IgD-negative memory B cell (primary cell): ENCODE data around the gene CRHR1. TPM values are rescaled to one million over a fixed set of nuclear protein-coding genes. Genes with fewer than 3 reads are reported as not detected.
A peak's percentile ranks its signal among the peaks of the same experiment; 100 is the strongest.

Experiments
- H3K27ac Mint-ChIP-seq, 3 donors: one replicate each; pipeline ENCODE4 v1.8.0; 2020 to 2022; ENCODE audit warnings: mild to moderate bottlenecking in 3 of 3, mixed read lengths in 3 of 3, moderate library complexity in 1 of 3
- H3K27me3 Mint-ChIP-seq: one replicate; pipeline ENCODE4 v1.8.0; 2021; ENCODE audit warnings: mixed read lengths
- H3K36me3 Mint-ChIP-seq: one replicate; pipeline ENCODE4 v1.8.0; 2020; ENCODE audit warnings: mild to moderate bottlenecking, mixed read lengths
- H3K4me1 Mint-ChIP-seq, 3 donors: one replicate each; pipeline ENCODE4 v1.8.0; 2020 to 2022; ENCODE audit warnings: mixed read lengths in 3 of 3, mild to moderate bottlenecking in 1 of 3
- H3K4me3 Mint-ChIP-seq, 4 donors: one replicate each; pipeline ENCODE4 v1.8.0; 2020 to 2022; ENCODE audit warnings: mild to moderate bottlenecking in 4 of 4, mixed read lengths in 4 of 4, moderate library complexity in 3 of 4
- H3K9me3 Mint-ChIP-seq, 3 donors: one replicate each; pipeline ENCODE4 v1.8.0; 2020 to 2021; ENCODE audit warnings: mixed read lengths in 3 of 3, mild to moderate bottlenecking in 1 of 3
- polyA plus RNA-seq: library from polyadenylated mRNA; unstranded; fragments of 300-500 nt; fragmentation: Illumina TruSeq; gene quantifications from one replicate; pipeline ENCODE4 v1.2.3, GENCODE V29; 2021

Gene CRHR1
- polyA plus RNA-seq, 1 donor from 2014 or later: not detected

DNA sequence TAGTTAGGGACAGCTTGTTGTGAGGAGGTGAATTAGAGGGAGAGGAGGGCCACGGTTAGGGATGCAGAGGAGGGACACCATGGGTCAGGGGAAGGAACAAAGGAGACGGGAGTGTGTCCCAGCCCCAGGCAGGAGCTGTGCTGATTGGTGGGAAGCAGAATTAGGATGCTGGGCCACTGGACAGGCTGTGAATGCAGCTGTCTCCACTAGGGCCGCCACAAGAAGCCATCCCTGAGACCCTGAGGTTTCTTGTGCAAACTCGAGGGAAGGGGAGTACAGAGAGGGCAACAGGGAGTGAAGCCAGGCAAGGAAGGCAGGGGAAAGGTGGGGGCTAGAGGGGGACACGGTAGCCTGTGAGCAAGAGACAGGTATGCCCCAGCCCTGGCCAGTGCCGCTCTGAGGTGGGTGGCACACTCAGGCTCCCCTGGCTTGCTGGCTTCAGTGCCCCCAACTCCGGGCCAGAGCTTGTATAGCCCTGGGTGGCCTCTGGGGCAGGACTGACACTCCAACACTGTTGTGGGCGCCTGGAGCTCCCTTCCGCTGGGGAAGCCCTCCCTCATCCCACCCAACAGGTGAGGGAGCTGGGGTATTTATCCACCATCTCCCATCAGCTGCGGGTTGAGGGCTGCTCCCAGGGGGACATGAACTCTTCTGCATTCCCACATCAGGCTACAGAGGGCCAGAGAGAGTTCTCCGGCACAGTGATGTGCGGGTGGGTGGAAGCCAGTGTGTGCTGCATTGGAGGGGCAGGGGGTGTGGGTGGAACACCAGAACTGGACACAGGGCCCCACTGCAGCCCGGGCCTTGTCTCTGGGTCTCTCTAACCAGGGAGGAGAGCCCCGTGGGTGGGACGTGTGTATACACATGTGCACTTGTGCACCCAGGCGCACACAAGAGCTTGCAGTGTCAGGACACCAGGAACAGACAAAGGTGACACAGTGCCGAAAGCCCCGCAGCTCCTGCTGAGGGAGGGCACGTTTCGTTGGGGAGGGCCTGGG lies 52.2 kb downstream of the CRHR1 start:
- no peaks in the 10 kb centered on the region for H3K9me3 Mint-ChIP-seq

DNA sequence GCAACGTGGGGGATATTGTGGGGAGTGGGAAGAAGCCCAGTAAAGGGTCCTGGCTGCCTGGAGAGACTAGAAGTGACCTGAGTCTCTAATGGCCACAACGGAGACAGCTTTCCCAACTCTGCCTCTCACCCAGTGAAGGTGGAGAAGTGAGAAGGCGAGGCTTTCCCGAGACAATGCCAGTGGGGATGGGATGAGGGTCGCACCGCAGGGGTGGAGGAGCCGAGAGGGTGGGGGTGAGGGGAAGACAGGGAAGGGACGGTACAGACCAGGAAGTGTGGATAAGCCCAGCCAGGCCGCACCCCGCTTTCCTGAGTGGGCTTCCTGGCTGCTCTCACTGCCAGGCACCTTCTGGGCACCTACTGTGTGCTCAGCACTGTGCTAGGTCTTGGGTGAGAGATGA lies 53.1 kb downstream of the CRHR1 start:
- Mint-ChIP-seq H3K4me1 (no peaks in the 10 kb centered on the region), H3K27me3 (peaks cover 5% of the 10 kb centered on the region), H3K27ac (no peak overlapping the region), H3K9me3 (no peaks in the 10 kb centered on the region), H3K4me3 (no peak overlapping the region), H3K36me3 (no peaks in the 10 kb centered on the region)

More for the DNA sequence above, 52.2 kb downstream of the CRHR1 start:
- H3K27ac Mint-ChIP-seq: no peak overlapping the region
- no peaks in the 10 kb centered on the region for H3K4me1 Mint-ChIP-seq
- H3K36me3 Mint-ChIP-seq: no peaks in the 10 kb centered on the region
- peaks cover 9% of the 10 kb centered on the region for H3K27me3 Mint-ChIP-seq
- H3K4me3 Mint-ChIP-seq: no peak overlapping the region

DNA sequence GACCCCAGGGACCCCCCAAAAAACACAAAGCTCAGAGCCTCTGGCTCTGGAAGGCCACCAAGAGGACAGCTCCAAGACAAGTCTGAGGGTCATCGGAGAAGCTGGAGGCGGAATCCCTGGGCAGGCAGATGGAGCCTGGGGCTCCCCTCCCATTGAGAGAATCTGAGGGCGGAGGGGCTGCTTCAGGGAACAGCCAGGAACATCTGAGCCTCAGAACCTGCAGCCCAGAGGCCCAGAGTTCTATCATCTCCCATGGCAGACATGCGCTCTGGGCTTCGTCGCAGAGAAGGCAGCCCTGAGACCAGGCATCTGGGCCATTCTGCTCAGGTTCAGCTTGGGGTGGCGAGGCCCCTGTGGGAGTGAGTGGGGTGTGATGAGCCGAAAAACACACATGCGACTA lies 53.5 kb downstream of the CRHR1 start:
- no peak overlapping the region for H3K4me3 Mint-ChIP-seq
- peaks cover 3% of the 10 kb centered on the region for H3K27me3 Mint-ChIP-seq
- no peaks in the 10 kb centered on the region for H3K36me3 Mint-ChIP-seq
- no peak overlapping the region for H3K27ac Mint-ChIP-seq
- no peaks in the 10 kb centered on the region for H3K4me1 Mint-ChIP-seq
- H3K9me3 Mint-ChIP-seq: no peaks in the 10 kb centered on the region

DNA sequence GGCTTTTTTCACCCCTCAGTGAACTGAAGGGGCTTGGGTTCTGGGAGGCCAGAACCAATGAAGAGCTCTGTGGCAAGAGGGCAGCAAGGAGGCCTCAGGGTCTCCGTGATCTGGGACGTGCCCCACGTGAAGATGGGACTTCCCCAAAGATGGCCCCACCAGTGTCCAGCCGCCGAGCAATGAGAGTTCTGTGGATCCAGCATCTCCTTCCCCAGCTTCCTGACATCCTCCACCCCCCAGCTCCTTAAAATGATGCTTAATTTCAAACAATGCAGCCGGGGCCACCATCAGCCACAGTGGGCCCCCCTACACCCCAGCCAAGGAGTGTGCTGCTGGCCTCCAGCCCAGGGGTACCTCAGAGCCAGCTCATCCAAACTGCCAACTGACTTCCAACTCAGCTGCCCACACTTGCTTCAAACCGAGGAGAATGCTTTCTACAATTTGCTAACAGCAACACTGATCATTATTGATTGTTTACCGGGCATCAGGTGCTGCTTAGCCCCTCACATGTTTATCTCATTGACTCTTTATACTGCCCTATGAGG lies 54.7 kb downstream of the CRHR1 start:
- Mint-ChIP-seq H3K36me3 (no peaks in the 10 kb centered on the region), H3K4me1 (no peaks in the 10 kb centered on the region), H3K4me3 (no peak overlapping the region), H3K27ac (no peak overlapping the region), H3K9me3 (no peaks in the 10 kb centered on the region), H3K27me3 (peaks cover 3% of the 10 kb centered on the region)

DNA sequence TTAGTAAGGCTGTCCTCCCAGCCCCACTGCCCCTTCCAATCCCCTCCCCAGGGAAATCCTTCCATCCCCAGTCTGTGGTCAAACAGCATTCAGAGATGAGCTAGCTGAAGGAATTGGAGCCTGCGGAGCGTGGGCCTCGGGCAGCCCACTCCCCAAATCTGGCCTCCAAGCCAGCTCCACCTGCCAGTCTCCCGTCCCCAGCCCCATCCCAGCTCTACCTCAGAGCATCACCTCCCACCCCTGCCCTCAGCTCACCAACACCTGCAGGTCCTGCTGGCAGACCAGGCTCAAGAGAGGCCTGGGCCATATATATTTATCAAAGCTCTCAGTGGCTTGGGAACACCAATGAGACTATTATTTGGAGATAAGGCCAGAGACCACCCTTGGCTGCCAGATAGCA lies 55.3 kb downstream of the CRHR1 start:
- no peaks in the 10 kb centered on the region for H3K4me1 Mint-ChIP-seq
- no peaks in the 10 kb centered on the region for H3K36me3 Mint-ChIP-seq
- H3K9me3 Mint-ChIP-seq: no peaks in the 10 kb centered on the region
- no peak overlapping the region for H3K4me3 Mint-ChIP-seq
- peaks cover 3% of the 10 kb centered on the region for H3K27me3 Mint-ChIP-seq
- H3K27ac Mint-ChIP-seq: no peak overlapping the region

DNA sequence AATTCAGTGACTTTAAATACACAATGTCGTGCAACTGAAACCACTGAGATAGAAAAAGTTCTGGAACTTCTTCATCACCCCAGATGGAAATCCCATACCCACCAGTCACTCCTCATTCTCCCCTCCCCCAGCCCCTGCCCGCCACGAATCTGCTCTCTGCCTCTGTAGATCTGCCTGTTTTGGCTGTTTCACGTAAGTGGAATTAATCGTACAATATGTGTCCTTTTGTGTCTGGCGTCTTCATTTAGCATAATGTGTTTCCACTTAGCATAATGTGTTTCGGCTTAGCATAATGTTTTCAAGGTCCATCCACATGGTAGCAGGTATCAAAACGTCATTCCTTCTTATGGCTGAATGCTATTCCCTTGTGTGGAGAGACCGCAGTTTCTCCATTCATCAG lies 57.1 kb downstream of the CRHR1 start:
- no peak overlapping the region for H3K27ac Mint-ChIP-seq
- H3K9me3 Mint-ChIP-seq: no peaks in the 10 kb centered on the region
- H3K27me3 Mint-ChIP-seq: peaks cover 3% of the 10 kb centered on the region
- no peaks in the 10 kb centered on the region for H3K4me1 Mint-ChIP-seq
- H3K4me3 Mint-ChIP-seq: no peak overlapping the region
- H3K36me3 Mint-ChIP-seq: no peaks in the 10 kb centered on the region

DNA sequence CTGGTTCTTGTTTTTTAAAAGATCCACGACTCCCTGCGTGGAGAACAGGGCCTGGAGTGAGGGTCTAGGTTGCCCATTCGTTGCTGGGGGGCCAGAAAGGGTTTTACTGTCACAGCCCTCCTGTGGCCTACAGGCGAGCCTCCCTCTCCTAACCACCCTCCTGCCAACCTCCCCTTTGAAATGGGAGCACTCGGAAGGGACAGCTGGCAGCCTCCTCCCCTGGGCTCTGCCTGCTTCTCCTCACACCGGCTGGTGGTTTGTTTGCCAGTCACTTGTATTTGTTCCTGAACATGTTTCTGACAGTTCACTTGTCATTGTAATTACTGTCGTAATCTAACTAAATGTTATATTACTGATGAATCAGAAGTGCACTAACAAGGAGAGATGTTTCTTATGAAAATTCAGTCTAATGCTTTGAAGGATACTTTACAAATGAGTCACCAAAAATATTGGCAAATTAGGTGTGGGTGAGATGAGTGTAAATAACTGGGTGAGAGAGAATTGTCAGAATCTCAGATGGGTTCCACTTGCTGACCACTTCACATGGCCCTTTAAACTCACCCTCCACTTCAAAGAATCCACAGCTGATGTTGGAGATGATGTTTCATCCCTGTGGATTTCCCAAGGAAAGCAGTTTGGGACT lies 57.9 kb downstream of the CRHR1 start:
- Mint-ChIP-seq H3K9me3 (no peaks in the 10 kb centered on the region), H3K27me3 (peaks cover 3% of the 10 kb centered on the region), H3K27ac (no peak overlapping the region), H3K4me1 (no peaks in the 10 kb centered on the region), H3K36me3 (no peaks in the 10 kb centered on the region), H3K4me3 (no peak overlapping the region)

DNA sequence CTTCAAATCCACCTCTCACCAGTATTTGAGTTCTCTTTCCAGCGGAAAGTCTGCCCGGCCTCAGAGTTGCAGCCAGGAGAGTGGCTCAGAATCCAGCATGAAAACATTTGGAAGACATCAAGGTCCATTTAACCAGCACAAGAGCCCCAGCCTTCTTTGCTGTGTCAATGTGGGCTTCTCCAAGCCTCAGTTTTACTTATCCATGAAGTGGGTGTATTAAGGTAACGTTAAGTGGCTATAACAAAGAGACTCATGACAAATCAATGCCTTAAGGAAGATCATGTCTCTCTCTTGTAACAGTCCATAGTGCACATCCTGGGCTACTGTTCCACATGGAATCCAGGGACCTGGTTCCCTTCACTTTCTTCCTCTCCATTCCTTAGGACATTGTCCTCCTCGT lies 59.6 kb downstream of the CRHR1 start:
- Mint-ChIP-seq H3K36me3 (no peaks in the 10 kb centered on the region), H3K27me3 (peaks cover 5% of the 10 kb centered on the region), H3K4me1 (peaks cover 0 to 1% (median 1%) of the 10 kb centered on the region in 3 donors), H3K27ac (no peak overlapping the region), H3K9me3 (no peaks in the 10 kb centered on the region), H3K4me3 (no peak overlapping the region)

DNA sequence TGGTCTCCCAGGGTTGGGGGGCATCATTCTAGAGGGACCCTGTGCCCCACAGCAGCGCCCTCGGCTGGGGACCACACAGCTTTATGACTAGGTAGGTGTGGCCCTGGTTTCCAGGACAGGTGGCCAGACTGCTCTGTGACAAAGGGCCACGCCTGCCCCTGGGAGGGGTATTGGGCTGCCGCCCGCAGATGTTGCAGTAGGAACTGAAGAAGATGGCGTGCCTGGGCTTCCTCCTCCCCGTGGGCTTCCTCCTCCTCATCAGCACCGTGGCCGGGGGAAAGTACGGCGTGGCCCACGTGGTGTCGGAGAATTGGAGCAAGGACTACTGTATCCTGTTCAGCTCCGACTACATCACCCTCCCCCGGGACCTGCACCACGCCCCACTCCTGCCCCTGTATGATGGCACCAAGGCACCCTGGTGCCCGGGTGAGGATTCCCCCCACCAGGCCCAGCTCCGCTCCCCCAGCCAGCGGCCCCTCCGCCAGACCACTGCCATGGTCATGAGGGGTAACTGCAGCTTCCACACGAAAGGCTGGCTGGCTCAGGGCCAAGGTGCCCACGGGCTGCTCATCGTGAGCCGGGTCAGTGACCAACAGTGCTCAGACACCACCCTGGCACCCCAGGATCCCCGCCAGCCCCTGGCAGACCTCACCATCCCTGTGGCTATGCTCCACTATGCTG lies 60.7 kb downstream of the CRHR1 start, which contains the start of gene SPPL2C:
TSS of gene SPPL2C (plus strand) at position 187 of the 681 bp plus-strand sequence. CDS start at position 213, 26 bp downstream.
- Mint-ChIP-seq H3K36me3 (no peaks in the 10 kb centered on the region), H3K4me3 (no peak within 1 kb of the TSS), H3K4me1 (peaks cover 0 to 1% (median 1%) of the 10 kb centered on the region in 3 donors), H3K27ac (no peak within 1 kb of the TSS), H3K27me3 (peaks cover 4% of the 10 kb centered on the region), H3K9me3 (no peaks in the 10 kb centered on the region)

DNA sequence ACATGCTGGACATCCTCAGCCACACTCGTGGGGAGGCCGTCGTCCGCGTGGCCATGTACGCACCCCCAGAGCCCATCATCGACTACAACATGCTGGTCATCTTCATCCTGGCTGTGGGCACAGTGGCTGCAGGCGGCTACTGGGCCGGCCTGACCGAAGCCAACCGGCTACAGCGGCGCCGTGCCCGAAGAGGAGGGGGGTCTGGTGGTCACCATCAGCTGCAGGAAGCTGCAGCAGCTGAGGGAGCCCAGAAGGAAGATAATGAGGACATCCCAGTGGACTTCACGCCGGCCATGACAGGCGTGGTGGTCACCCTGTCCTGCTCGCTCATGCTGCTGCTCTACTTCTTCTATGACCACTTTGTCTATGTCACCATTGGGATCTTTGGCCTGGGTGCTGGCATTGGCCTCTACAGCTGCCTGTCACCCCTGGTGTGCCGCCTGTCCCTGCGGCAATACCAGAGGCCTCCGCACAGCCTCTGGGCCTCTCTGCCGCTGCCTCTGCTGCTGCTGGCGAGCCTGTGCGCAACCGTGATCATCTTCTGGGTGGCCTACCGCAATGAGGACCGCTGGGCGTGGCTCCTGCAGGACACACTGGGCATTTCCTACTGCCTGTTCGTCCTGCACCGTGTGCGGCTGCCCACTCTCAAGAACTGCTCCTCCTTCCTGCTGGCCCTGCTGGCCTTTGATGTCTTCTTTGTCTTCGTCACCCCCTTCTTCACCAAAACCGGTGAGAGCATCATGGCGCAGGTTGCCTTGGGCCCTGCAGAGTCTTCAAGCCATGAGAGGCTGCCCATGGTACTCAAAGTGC lies 61.5 kb downstream of the CRHR1 start:
- H3K36me3 Mint-ChIP-seq: no peaks in the 10 kb centered on the region
- no peak overlapping the region for H3K4me3 Mint-ChIP-seq
- peaks cover 0 to 1% (median 1%) of the 10 kb centered on the region in 3 donors for H3K4me1 Mint-ChIP-seq
- H3K27me3 Mint-ChIP-seq: peaks cover 4% of the 10 kb centered on the region
- H3K9me3 Mint-ChIP-seq: no peaks in the 10 kb centered on the region
- no peak overlapping the region for H3K27ac Mint-ChIP-seq

DNA sequence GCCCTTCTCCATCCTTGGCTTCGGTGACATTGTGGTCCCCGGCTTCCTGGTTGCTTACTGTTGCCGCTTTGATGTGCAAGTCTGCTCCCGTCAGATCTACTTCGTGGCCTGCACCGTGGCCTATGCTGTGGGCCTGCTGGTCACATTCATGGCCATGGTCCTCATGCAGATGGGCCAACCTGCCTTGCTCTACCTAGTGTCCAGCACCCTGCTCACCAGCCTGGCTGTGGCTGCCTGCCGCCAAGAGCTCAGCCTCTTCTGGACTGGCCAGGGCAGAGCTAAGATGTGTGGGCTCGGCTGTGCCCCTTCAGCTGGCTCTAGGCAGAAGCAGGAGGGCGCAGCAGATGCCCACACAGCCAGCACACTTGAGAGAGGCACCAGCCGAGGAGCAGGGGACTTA lies 62.1 kb downstream of the CRHR1 start:
- Mint-ChIP-seq H3K9me3 (no peaks in the 10 kb centered on the region), H3K36me3 (no peaks in the 10 kb centered on the region), H3K27me3 (peaks cover 10% of the 10 kb centered on the region), H3K4me1 (peaks cover 0 to 1% (median 1%) of the 10 kb centered on the region in 3 donors), H3K27ac (no peak overlapping the region), H3K4me3 (peak overlapping the region in 1 of 4 donors; percentile 49)

DNA sequence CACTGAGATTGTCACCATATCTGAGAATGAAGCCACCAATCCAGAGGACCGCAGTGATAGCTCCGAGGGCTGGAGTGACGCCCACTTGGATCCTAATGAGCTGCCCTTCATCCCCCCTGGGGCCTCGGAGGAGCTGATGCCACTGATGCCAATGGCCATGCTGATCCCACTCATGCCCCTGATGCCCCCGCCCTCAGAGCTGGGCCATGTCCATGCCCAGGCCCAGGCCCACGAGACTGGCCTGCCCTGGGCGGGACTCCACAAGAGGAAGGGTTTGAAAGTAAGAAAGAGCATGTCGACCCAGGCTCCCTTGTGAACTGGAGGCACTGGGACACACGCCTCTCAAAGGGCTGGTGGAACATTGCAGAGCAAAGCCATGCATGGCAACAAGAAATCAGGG lies 62.5 kb downstream of the CRHR1 start:
- Mint-ChIP-seq H3K36me3 (no peaks in the 10 kb centered on the region), H3K4me1 (peaks cover 0 to 1% (median 1%) of the 10 kb centered on the region in 3 donors), H3K27ac (no peak overlapping the region), H3K27me3 (peaks cover 10% of the 10 kb centered on the region), H3K9me3 (no peaks in the 10 kb centered on the region), H3K4me3 (no peak overlapping the region)

DNA sequence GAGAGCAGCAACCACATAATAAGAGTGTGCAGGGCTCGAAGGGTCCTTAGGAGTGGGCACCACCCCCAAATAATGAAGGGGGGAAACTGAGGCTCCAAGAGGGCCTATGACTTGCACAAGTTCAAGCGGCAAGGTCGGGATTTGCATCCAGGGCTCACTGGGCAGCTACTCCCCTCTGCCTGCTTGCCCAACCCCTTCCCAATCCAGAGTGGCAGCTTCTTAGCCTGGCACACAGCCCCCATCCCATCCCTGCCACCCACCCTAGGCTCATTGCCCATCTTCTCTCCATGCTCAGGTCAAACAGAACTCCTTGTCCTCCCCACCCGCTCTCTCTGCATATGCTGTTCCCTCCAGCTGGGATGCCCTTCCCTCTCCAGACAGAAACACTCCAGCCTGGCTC lies 63.0 kb downstream of the CRHR1 start:
- H3K4me3 Mint-ChIP-seq: no peak overlapping the region
- H3K36me3 Mint-ChIP-seq: no peaks in the 10 kb centered on the region
- H3K9me3 Mint-ChIP-seq: no peaks in the 10 kb centered on the region
- H3K27me3 Mint-ChIP-seq: peaks cover 12% of the 10 kb centered on the region
- no peak overlapping the region for H3K27ac Mint-ChIP-seq
- peaks cover under 1 to 1% (median 1%) of the 10 kb centered on the region in 3 donors for H3K4me1 Mint-ChIP-seq

DNA sequence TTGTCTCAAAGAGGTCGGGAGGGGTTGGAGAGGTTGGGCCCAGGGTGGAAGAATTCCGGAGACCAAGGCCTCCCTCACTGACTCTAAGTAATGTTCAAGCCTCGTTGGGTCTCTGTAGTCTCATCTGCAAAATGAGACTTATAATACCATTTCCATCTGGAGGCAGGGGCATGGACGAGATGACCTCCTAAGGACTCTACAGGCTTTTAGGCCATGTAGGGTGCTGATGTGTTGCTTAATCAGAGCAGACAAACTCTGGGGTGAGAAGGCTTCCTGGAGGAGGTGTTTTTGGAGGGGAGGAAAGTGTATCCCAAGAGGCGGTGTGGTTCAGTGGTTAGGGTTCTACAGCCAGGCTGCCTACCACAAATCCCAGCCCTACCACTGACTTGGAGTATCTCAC lies 63.6 kb downstream of the CRHR1 start:
- H3K27ac Mint-ChIP-seq: no peak overlapping the region
- H3K4me1 Mint-ChIP-seq: peaks cover 1 to 6% (median 4%) of the 10 kb centered on the region in 3 donors
- peaks cover 12% of the 10 kb centered on the region for H3K27me3 Mint-ChIP-seq

More for the DNA sequence above, 63.6 kb downstream of the CRHR1 start:
- Mint-ChIP-seq H3K4me3 (no peak overlapping the region), H3K36me3 (no peaks in the 10 kb centered on the region), H3K9me3 (no peaks in the 10 kb centered on the region)
